Measurements from ENCODE around the gene PDE8A. TPM values are rescaled to one million over a fixed set of nuclear protein-coding genes. Genes with fewer than 3 reads are reported as not detected.

PDE8A gene
- total and polyA plus RNA-seq, 3 donors from 2014 or later = 27.8 to 67.8 (median 67.3) TPM

GRCh38 chr15:85164841-85165466, 183.3 kb downstream of the PDE8A start:
- intact Hi-C loops (cut with DNase I; ENCODE audit: low total_unique reads) = no loop called here
- Histone ChIP-seq H3K9me3 (no peaks in the 10 kb centered on the region), H3K27me3 (no peaks in the 10 kb centered on the region), H3K4me1 (peaks cover 4% of the 10 kb centered on the region), H3K4me3 (no peak overlapping the region), H3K36me3 (ENCODE audit: low read depth, missing control alignments) (no peaks in the 10 kb centered on the region), H3K27ac (no peak overlapping the region)
- no peak for DNase-seq
- TF ChIP-seq POLR2A (IDR thresholded peaks at IDR 0.05) (no peak), CTCF (IDR thresholded peaks at IDR 0.05) (no peak)
- 66 to 72% methylated on average over 7 of the region's 7 CpGs for WGBS, 2 donors

- H3K27me3 ChIP-seq = no peaks in the 10 kb centered on the region
- H3K4me1 ChIP-seq = peaks cover 4% of the 10 kb centered on the region
- H3K9me3 ChIP-seq = no peaks in the 10 kb centered on the region
- TF ChIP-seq POLR2A (IDR thresholded peaks at IDR 0.05) (no peak), CTCF (IDR thresholded peaks at IDR 0.05) (no peak)
- H3K36me3 ChIP-seq (ENCODE audit: low read depth, missing control alignments) = no peaks in the 10 kb centered on the region
- no peak overlapping the region for H3K27ac ChIP-seq
- DNase-seq = no peak
- intact Hi-C loops (cut with DNase I; ENCODE audit: low total_unique reads) = no loop called here
- H3K4me3 ChIP-seq = no peak overlapping the region
- 68% methylated on average over 4 of the region's 4 CpGs for WGBS, 2 donors
These were observed 185.9 kb downstream of the PDE8A start for GRCh38 chr15:85167568-85167967.

GRCh38 chr15:85168642-85169173, 187.1 kb downstream of the PDE8A start:
- peaks cover 4% of the 10 kb centered on the region for H3K4me1 ChIP-seq
- H3K4me3 ChIP-seq = peak overlapping the region; percentile 7 to 44
- TF ChIP-seq POLR2A (IDR thresholded peaks at IDR 0.05) (no peak), CTCF (IDR thresholded peaks at IDR 0.05) (peak; percentile 16 to 66 (median 36))
- H3K27ac ChIP-seq = no peak overlapping the region
- no peaks in the 10 kb centered on the region for H3K9me3 ChIP-seq
- intact Hi-C loops (cut with DNase I; ENCODE audit: low total_unique reads) = no loop called here
- 4% methylated on average over 20 of the region's 20 CpGs for WGBS, 2 donors
- H3K36me3 ChIP-seq (ENCODE audit: low read depth, missing control alignments) = no peaks in the 10 kb centered on the region
- H3K27me3 ChIP-seq = no peaks in the 10 kb centered on the region
- peak; percentile 58 for DNase-seq

- H3K4me1 ChIP-seq = peaks cover 4% of the 10 kb centered on the region
- 91 to 92% methylated on average over 4 of the region's 4 CpGs for WGBS, 2 donors
- intact Hi-C loops (cut with DNase I; ENCODE audit: low total_unique reads) = no loop called here
These were observed 190.1 kb downstream of the PDE8A start for GRCh38 chr15:85171736-85172135.

More at GRCh38 chr15:85171736-85172135, 190.1 kb downstream of the PDE8A start:
- Histone ChIP-seq H3K36me3 (ENCODE audit: low read depth, missing control alignments) (no peaks in the 10 kb centered on the region), H3K27ac (no peak overlapping the region), H3K27me3 (no peaks in the 10 kb centered on the region), H3K4me3 (no peak overlapping the region), H3K9me3 (no peaks in the 10 kb centered on the region)
- no peak for DNase-seq
- TF ChIP-seq POLR2A (IDR thresholded peaks at IDR 0.05) (no peak), CTCF (IDR thresholded peaks at IDR 0.05) (no peak)
